Suppressor macrophage treated with lipopolysaccharide for 4 hours (primary cell): ENCODE results near the gene LRRC43.
A peak's percentile ranks its signal among the peaks of the same experiment; 100 is the strongest.
"Not testable (repeated sequence)": the region's sequence is repeated elsewhere in the genome, so short reads cannot be mapped to it uniquely, and the experiment has no call there.

Experiments used
- DNase-seq: peaks from one replicate; pipeline ENCODE4 v3.0.0-alpha.2; 2020

Gene LRRC43

DNA sequence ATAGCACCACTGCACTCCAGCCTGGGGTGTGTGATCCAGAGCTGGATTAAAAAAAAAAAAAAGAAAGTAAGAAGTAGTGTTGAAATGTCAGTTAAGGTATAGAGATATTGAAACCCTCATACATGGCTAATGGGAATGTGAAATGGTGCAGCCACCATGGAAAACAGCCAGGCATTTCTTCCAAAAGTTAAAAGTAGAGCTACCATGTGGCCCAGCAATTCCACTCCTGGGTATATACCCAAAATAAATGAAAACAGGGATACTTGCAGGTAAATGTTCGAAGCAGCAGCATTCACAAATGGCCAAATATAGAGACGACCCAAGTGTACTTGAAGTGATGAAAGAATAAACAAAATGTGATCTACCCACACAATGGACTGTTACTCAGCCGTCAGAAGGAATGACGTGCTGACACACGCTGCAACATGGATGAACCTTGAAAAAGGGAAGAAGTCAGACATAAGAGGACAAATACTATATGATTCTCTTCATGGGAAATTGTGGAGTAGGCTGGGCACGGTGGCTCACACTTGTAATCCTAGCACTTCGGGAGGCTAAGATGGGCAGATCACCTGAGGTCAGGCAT lies 24.1 kb upstream of the LRRC43 start:
- DNase-seq = no peak

DNA sequence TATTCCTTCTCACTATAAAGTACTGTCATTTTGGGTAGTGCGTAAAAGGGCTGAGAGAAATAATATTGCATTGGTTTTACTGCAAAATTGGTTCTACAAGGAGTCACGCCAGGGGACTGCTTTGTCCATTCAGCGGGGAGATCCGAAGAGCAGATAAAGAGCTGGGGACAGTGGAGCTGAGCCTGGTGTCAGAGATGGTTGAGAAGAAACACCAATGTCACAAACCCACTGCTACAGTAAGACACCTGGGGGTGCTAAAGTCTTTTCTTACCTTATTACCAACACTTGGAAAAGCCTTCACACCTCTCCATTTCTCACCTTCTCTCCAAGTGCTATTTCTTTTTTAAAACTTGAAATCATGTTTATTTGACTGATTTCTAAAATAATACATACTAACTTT lies 23.0 kb upstream of the LRRC43 start:
- no peak for DNase-seq

DNA sequence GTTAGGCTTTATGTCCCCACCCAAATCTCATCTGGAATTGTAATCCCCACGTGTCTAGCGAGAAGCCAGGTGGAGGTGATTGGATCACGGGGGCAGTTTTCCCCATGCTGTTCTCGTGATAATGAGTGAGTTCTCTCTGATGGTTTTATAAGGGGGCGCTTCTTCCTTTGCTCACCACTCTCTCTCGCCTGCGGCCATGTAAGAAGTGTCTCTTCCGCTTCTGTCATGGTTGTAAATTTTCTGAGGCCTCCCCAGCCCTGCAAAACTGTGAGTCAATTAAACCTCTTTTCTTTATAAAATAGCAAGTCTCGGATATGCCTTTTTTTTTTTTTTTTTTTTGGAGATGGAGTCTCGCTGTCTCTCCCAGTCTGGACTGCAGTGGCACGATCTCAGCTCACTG lies 22.2 kb upstream of the LRRC43 start:
- DNase-seq = no peak

DNA sequence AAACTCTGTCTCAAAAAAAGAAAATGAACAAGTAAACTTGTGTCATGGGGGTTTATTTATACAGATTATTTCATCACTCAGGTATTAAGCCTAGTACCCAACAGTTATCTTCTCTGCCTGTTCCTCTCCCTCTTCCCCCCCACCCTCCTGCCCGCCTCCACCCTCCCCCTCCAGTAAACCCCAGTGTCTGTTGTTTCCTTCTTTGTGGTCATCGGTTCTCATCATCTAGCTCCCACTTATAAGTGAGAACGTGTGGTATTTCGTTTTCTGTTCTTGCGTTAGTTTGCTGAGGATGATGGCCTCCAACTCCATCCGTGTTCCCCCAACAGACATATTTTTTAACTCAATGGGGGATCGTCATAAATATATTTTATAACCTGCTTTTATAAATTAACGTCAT lies 21.2 kb upstream of the LRRC43 start:
- no peak for DNase-seq

DNA sequence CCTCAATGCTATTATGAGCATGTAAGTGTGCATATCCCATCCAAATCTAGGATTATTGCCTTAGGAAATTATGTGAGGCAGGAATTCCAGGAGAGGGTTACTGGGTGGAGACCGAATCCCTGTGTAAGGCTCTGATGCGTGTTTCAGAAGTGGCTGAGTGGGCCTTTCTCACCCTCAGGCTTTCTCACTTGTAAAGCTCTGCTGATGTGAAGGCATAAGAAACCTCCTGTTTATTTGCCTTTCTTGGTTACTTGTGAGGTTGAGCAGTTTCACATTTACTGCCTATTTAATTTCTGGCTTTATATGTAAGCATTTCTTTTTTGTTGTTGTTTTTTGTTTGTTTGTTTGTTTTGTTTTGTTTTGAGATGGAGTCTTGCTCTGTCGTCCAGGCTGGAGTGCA lies 19.9 kb upstream of the LRRC43 start:
- no peak for DNase-seq

DNA sequence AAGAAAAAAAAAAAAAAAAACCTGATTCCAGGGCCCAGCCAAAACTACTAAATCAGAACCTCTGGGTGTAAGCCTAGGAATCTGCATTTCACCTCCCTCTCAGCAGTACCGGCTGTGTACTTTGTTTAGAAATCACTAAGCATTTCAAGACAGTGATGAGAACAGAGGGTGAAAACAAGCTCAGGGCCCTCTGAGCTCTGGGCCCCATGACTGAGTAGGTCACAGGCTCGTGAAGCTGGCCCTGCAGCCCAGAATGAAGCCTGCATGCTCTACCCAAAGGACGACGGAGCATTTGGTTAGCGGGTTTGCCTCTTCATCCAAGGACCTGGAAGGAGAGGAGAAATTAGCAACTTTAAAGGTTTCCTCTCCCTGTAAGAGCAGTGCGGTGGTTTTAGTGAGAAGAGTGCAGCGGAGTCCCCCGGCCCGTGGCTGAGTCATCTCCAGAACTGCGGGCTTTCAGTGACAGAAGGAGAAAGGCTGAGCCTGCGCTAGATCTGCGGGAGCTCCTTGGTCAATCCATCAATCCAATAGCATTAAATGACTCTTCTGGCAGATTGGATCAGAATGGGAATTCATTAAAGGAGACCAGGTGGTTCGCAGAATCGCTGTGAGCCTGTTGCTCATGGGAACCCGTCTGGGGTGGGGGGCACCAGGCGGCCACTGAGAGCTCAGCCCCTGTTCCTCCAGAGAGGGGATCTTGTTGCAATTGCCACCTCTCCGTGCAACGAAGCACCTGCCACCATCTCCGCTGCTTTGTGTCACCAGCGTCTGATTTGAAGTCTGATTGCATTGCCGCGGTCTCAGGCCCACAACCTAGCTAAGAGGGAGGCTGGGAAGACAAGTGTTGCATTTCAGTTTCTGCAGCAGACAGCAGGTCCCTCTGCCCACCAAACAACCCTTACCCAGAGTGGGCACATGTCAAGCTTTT lies 16.2 kb upstream of the LRRC43 start:
- DNase-seq = no peak

DNA sequence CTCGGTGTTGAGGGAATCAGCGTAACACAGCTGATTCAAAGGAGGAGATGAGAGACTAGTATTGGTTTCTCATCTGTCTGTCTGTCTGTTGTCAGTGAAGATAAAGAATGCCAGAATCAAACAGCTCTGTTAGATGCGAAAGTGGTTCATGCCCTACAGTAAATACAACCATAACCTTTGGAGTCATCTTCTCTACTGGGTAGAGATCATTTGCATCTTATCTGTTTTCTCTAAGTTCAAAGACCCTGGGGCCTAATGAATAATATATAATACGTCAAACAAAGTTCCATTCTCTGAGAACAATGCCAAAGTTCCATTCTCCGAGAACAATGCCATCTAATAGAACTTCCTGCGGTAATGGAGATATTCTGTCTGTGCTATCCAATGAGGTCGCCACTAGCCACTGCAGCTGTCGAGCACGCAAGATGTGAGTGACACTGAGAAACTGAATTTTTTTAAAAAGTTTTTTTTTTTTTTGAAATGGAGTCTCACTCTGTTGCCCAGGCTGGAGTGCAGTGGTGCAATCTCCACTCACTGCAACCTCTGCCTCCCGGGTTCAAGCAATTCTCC lies 15.5 kb upstream of the LRRC43 start:
- no peak for DNase-seq

DNA sequence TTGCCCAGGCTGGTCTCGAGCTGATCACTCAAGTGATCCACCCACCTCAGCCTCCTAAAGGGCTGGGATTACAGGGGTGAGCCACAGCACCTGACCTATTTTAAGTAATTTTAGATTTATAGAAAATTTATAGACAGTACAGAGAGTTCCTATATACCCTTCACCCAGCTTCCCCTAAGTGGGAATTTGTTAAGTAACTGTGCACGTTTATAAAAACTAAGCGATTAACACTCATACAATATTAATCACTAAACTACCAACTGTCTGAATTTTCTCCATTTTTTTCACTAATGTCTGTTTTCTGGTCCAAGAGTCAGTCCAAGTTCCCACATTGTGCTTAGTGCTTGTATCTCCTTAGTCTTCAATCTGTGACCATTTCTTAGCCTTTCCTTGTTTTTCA lies 14.4 kb upstream of the LRRC43 start:
- DNase-seq = no peak

DNA sequence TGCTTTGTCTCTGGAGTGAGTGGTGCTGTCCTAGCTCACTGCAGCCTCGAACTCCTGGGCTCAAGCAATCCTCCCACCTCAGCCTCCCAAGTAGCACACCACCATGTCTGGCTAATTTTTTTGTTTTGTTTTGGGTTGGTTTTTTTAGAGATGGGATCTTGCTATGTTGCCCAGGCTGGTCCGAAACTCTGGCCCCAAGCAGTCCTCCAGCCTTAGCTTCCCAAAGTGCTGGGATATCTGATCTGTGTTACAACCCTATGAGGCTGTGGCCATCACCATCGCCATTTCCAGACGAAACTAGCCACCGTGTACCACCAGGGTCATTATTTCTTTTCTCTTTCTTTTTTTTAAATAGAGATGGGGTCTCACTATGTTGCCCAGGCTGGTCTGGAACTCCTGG lies 11.5 kb upstream of the LRRC43 start:
- DNase-seq = no peak

DNA sequence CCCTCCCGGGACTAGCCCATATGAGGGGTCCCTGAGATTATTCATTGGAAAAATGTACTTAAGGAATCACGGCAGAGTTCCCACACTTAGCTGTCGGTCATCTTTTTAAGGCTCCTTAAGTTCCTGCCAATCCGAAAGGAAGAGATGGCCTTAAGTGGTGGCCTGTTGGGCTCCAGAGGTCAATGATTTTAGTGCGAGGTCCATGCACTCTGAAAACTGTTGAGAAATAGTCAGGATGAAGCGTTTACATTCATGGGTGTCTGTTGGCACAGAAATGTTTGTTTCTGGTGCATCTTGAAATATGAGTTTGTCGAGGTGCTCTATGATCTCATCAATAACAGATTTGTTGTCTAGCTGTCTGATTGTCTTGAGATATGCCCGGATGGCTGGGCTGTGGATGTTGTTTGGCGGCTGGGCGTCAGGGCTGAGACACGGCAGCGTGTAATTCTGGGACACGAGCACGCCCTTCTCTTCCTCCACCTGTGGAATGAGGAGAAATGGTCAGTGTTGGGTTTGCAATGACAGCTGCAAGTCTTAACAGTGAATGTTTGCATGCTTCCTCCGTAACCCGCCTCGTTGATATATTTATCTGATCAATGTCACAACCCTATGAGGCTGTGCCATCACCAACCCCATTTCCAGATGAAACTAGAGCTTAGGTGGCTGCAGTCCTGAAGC lies 10.5 kb upstream of the LRRC43 start:
- no peak for DNase-seq

DNA sequence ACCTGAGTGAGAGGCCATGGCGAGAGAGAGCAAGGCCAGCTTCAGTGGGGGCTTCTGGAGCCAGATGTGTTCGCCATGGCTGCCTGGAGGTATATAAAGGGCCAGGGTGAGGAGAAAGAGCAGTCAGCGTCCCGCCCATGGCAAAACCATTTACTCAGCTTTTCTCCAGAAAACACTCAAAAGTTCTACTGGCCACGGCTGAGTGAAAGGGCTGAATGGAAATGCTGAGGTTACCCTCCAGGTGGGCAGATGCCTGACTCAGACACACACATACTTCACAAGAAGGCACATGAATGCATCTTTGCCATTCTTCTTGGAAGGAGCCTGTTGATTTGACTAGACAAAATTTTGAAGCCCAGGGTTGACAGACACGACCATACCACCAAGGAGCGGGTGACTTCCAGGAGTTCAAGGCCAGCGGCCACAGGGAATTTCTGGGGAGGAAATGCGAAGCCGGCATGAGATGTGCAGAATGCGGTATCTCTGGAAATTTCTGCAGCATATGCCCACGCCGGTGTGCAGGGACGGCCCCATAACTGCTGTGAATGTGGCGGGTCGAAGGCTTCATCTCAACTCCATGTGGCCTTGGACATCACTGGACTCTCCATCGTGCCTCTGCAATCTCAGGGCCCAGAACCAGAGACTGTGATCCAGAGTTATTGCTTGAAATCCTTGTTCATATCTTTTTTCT lies 8.6 kb upstream of the LRRC43 start, which contains the start of gene IL31:
Gene IL31 (minus strand): TSS at position 67 of the 691 bp plus-strand sequence. CDS start 49 bp downstream, at position 18.
- DNase-seq = no peak

DNA sequence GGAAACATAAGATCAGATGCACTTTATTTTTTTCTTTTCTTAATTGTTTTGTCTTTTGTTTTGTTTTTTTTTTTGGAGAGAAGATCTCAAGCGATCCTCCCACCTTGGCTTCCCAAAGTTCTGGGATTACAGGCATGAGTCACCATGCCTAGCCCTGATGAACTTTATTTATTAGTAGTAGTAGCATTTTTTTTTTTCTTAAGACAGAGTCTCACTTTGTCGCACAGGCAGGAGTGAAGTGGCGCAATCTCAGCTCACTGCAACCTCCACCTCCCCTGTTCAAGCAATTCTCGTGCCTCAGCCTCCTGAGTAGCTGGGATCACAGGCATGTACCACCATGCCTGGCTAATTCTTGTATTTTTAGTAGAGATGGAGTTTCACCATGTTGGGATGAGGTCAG lies 6.5 kb upstream of the LRRC43 start:
- DNase-seq = not testable (repeated sequence)

DNA sequence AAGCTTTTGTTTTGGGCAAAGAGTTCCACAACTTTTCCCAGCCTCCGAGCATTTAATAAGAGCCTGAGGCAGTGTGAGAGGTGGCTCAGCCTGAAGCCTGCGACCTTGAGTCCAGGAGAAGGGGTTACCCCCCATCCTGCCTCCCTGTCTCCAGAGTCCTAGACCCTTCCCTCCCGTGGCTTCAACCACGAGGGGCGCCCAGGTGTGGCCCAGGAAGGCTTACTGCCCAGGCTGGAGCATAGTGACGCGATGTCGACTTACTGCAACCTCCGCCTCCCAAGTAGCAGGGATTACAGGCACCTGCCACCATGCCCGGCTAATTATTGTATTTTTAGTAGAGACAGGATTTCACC lies 641 bp downstream of the LRRC43 start:
- DNase-seq = no peak

DNA sequence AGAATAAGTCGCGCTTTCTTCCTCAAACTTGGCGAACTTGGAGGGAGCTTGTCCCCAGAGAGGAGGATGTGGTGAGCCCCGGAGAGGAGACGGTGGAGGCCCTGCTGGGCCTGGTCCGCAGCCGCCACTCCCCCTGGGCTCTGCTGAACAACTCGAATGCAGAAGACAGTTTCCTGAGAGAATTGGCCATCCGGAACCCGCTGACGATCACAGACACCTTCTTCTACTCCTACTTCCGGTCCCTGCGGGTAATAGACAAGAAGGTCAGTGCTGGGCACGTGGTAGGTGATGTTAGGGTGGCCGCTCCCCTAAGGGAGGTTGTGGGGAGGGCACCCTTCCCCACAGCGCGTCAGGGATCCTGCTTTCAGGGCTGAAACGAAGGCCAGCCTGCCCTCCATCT lies 1.6 kb downstream of the LRRC43 start:
- DNase-seq = peak; percentile 16

DNA sequence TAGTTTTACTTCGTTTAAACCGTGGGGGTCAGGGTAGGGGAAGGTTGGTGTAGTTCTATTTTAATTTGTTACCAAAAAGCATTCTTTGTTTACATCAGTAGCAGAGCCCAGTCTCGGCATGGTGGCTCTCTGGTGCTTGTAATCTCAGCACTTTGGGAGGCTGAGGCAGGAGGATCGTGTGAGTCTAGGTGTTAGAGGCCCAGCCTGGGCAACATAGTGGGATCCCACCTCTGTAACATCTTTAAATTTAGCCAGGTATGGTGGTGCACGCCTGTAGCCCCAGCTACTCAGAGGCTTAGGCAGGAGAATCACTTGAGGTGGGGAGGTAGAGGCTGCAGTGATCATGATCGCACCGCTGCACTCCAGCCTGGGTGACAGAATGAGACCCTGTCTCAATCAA lies 2.2 kb downstream of the LRRC43 start:
- DNase-seq = no peak

DNA sequence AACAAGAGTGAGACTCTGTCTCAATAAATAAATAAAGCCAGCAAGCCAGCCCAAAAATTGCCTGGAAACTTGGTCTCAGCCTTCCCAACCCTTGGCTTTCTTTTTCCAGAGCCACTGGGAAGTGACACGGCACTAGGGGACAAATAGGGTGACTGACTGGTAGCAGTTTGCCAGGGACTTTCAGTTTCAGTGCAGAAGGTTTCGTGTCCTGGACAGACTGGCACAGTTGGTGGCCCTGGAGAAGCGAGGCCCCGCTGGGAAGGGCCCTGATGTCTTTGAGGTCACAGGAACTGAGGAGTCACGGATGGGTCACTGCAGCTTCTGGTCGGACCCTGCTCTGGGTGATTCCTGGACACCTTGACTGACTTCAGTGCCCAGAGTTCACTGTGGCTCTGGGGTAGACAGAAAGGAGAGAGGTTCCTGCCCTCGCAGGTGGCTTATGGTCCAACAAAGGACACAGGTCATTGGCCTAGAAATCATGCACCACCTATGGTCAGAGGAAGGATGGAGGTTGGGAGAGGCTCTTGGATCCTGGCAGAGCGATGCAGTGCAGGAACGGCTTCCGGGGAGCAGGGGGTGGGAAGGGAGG lies 2.7 kb downstream of the LRRC43 start:
- peak; percentile 19 for DNase-seq

DNA sequence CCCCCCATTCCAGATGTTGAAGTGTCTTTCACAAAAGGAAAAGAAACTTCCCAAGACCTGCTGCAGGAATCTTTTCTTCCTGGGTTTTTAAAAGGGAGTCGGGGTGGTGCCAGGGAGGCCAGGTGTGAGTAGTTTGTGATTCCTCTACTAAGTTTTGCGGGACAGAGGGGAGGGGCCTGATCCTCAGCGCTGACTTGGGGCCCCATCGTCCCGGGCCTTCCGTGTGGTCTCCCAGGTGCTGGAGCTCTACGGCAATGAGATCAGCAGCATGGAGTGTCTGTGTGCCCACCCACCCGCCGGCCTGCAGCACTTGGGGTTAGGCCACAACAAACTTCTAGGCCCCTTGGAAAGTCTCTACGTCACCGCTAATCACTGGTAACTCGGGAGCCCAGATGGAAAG lies 4.5 kb downstream of the LRRC43 start:
- no peak for DNase-seq

DNA sequence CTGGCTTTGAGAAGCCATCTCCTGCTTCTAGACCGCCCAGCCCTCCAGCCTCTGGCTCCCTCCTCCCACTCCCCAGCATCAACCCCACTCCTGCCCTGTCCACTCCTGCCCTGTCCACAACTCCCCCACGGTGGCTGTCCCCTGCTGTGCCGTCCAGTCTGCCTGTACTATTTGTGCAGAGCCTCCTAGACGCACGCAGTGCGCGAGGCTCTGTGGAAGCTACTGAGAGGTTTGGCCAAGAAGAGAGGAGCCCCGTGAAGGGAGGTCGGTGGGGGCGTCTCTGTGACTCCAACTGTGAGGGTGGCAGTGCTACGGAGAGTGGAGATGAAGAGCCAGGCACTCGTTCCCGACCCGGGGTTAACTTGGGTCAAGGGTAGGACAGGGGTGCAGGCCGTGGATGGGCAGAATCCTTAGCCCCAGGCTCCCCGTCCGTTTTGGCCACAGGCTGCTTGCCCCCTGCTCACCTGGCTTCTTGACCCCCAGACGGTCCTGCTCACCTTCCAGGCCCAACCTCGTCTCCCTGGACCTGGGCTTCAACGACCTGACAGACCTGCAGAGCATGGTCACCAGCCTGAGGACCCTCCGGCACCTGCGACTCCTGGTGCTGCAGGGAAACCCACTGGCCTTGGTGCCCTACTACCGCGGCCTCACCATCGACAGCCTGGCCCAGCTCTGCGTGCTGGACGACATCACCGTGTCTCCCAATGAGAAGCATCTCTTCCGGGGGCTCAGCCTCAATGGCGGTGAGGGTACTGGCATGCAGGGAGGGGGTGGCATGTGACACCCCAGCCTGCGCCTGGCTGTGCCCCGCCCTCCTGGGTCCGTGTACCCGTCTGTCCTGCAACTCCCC lies 6.9 kb downstream of the LRRC43 start:
- DNase-seq = no peak

DNA sequence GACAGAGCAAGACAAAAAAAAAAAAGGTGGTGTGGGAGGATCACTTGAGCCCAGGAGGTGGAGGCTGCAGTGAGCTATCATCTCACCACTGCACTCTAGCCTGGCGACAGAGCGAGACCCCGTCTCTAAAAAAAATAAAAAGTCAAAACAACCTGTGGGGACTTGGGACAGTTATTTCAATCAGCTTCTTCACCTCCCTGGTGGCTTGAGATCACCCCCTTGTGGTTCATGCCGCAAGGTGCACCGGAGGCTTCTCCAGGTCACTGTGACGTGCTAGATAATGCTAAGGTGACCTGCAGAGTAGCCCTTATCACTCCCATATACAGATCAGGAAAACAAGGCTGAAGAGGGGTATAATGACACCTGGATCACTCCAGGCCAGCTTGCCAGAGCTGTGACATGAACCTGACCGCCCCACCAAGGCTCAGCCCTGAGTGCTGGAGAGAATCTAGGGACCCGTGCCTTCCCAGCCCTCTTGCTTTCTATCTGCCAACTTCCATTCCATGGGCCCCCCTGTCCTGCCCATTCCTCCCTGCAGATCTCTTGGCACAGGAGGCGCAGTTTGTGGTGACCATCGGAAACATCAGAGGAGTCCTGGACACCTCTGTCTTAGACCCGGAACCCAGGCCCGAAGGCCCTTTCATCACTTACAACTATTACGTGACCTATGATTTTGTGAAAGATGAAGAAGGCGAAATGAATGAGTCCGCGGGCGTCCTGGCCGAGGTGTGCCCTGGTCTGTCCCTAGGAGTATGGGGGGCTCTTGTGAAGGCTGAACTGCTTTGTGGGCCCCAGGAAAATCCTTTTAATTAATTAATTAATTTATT lies 8.1 kb downstream of the LRRC43 start:
- peak; percentile 59 for DNase-seq

DNA sequence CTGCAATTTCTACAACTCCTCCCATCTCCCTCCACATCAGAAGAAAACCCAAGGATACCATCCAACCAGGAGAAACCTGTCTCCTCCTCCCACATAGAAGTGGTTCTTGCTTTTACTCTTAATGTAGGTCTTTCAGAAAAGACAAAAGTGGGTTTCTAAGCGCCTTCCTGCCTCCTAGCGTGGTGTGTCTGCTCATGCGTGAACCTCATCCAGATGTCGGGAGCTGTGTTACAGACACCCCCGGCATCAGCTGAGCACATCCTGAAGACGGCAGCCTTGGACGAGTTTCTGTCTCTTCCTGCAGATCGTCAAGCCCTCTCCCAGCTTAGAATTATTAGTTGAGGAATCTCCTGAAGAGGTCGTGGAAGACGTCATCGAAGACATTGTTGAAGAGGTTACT lies 9.5 kb downstream of the LRRC43 start:
- DNase-seq = no peak

DNA sequence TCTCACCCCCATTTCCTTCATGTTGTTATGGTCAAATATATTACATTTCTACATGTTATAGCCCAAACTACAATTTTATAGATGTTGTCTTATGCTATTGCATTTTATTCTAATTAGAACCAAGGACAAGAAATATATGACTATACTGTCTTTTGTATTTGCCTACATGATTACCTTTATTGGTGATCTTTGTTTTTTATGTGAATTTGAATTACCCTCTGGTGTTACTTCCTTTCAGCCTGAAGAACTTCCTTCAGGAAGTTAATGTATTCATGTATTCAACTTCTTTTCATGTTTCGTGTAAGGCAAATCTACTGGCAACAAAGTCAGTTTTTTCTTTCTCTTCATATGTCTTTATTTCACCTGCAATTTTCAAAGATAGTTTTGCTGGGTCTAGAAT lies 11.9 kb downstream of the LRRC43 start:
- DNase-seq = no peak
